ENCODE results near the gene C12orf42.

Gene C12orf42

GRCh38 chr12:103268831-103269514, 226.8 kb downstream of the C12orf42 start:
- DNase-seq (ENCODE audit: low spot score): no peak

- DNase-seq (ENCODE audit: low spot score): no peak
Observed at GRCh38 chr12:103257763-103258162, 238.0 kb downstream of the C12orf42 start.
